GM12801 (cell line): ENCODE results near the gene CCDC50.

Experiments used
- CTCF ChIP-seq: IDR thresholded peaks from one replicate; pipeline ENCODE4 v1.5.1; 2011; ENCODE audit warnings: control low read depth; ENCODE audit not compliant: insufficient read length; ENCODE audit errors: extremely low read depth

Gene CCDC50

GRCh38 chr3:191369616-191370010, 40.4 kb downstream of the CCDC50 start:
- TF ChIP-seq CTCF = no peak

GRCh38 chr3:191372122-191372521, 42.9 kb downstream of the CCDC50 start:
- no peak for TF ChIP-seq CTCF

GRCh38 chr3:191373327-191373726, 44.1 kb downstream of the CCDC50 start:
- TF ChIP-seq CTCF = no peak

- TF ChIP-seq CTCF = no peak
Measured at GRCh38 chr3:191376516-191377141, 47.4 kb downstream of the CCDC50 start.

GRCh38 chr3:191378142-191378812, 49.1 kb downstream of the CCDC50 start:
- no peak for TF ChIP-seq CTCF

- TF ChIP-seq CTCF = no peak
Measured at GRCh38 chr3:191379446-191379845, 50.3 kb downstream of the CCDC50 start.

GRCh38 chr3:191380001-191380400, 50.8 kb downstream of the CCDC50 start:
- TF ChIP-seq CTCF = no peak
